ENCODE data around the gene RSRC1. TPM values are rescaled to one million over a fixed set of nuclear protein-coding genes. Genes with fewer than 3 reads are reported as not detected.

RSRC1 gene
- total and polyA plus RNA-seq, 5 donors from 2014 or later: 25.8 to 35.7 (median 30.1) TPM

- H3K4me3 Mint-ChIP-seq: no peak overlapping the region
- Histone ChIP-seq H3K36me3 (ENCODE audit: control insufficient read depth, insufficient read depth, low read length) (no peaks in the 10 kb centered on the region), H3K4me3 (ENCODE audit: low read depth, low read length) (no peak overlapping the region), H3K27ac (ENCODE audit: insufficient read depth, low read length, poor library complexity, severe bottlenecking) (no peak overlapping the region), H3K4me1 (ENCODE audit: control insufficient read depth, insufficient read depth, low read length, poor library complexity, severe bottlenecking) (peaks cover 13% of the 10 kb centered on the region), H3K27me3 (ENCODE audit: control insufficient read depth, insufficient read depth, low read length) (peaks cover 3% of the 10 kb centered on the region), H3K9me3 (ENCODE audit: control insufficient read depth in 2 of 2, low read length in 2 of 2) (no peaks in the 10 kb centered on the region)
- H3K27ac Mint-ChIP-seq: no peak overlapping the region
- peaks cover 18% of the 10 kb centered on the region for H3K27me3 Mint-ChIP-seq
- peaks cover 0 to 12% (median 10%) of the 10 kb centered on the region in 4 donors for H3K4me1 Mint-ChIP-seq
- no peaks in the 10 kb centered on the region for H3K36me3 Mint-ChIP-seq
- H3K9me3 Mint-ChIP-seq: peaks cover 0 to 4% (median 0%) of the 10 kb centered on the region in 7 donors
- ATAC-seq (ENCODE audit: low read depth in 2 of 2): no peak
- DNase-seq: no peak
Observed at GRCh38 chr3:158574646-158575045, 464.8 kb downstream of the RSRC1 start.

GRCh38 chr3:158590223-158590622 lies 480.3 kb downstream of the RSRC1 start:
- Histone ChIP-seq H3K9me3 (ENCODE audit: control insufficient read depth in 2 of 2, low read length in 2 of 2) (no peaks in the 10 kb centered on the region), H3K27me3 (ENCODE audit: control insufficient read depth, insufficient read depth, low read length) (no peaks in the 10 kb centered on the region), H3K36me3 (ENCODE audit: control insufficient read depth, insufficient read depth, low read length) (no peaks in the 10 kb centered on the region), H3K27ac (ENCODE audit: insufficient read depth, low read length, poor library complexity, severe bottlenecking) (no peak overlapping the region), H3K4me3 (ENCODE audit: low read depth, low read length) (no peak overlapping the region), H3K4me1 (ENCODE audit: control insufficient read depth, insufficient read depth, low read length, poor library complexity, severe bottlenecking) (no peaks in the 10 kb centered on the region)
- no peak for ATAC-seq (ENCODE audit: low read depth in 2 of 2)
- H3K9me3 Mint-ChIP-seq: peaks cover 0 to 4% (median 0%) of the 10 kb centered on the region in 7 donors
- H3K27me3 Mint-ChIP-seq: peaks cover 18% of the 10 kb centered on the region
- H3K4me1 Mint-ChIP-seq: no peaks in the 10 kb centered on the region
- no peaks in the 10 kb centered on the region for H3K36me3 Mint-ChIP-seq
- H3K27ac Mint-ChIP-seq: no peak overlapping the region
- no peak overlapping the region for H3K4me3 Mint-ChIP-seq
- no peak for DNase-seq

Other genes starting within 250 kb of the RSRC1 start
- gene SHOX2, start 3.7 kb upstream of the RSRC1 start, total RNA-seq: not detected
- gene SHOX2, start 3.7 kb upstream of the RSRC1 start, polyA plus RNA-seq: not detected